Measurements from ENCODE around the gene USP36. TPM values are rescaled to one million over a fixed set of nuclear protein-coding genes. Genes with fewer than 3 reads are reported as not detected.
"Not testable (repeated sequence)": the region's sequence is repeated elsewhere in the genome, so short reads cannot be mapped to it uniquely, and the experiment has no call there.

USP36 gene
- total RNA-seq, 1 experiment from 2014 or later = 74.0 TPM

DNA sequence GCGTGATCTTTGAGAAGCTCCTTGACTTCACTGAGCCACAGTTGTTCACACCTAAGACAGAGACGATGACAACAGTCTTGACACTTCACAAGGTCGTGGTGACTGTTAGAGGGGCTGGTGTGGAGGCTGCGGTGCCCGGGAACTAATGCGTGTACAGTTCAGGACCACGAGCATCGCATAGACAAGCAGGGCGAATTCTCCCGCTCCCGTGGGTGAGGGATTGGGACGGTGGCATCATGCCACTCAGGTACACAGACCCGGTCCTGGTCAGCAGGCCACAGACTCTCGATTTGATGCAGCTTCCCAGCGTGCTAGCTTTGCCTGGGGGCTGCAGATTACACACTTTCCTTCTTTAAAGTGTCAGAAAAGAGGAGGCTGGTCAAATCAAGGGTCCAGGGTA lies 37.6 kb upstream of the USP36 start:
- ChIA-PET CTCF (interaction anchor here (0.6 to 2.5 kb wide), 2 partner anchors 12 to 26 kb away, joined by 3 to 13 read pairs; no protein-coding TSS in a partner anchor), POLR2A (no interaction called here)
- DNase-seq (ENCODE audit: low spot score) (no peak), ATAC-seq (no peak)
- 0 out of 2 replicates have a peak, but pooled peaks cover 4% of the 10 kb centered on the region for H3K36me3 Mint-ChIP-seq
- no peaks in the 10 kb centered on the region for H3K9me3 Mint-ChIP-seq
- H3K4me1 Mint-ChIP-seq = peaks cover 18% of the 10 kb centered on the region
- H3K27me3 Mint-ChIP-seq (ENCODE audit: low read depth) = no peaks in the 10 kb centered on the region
- TF ChIP-seq, protein P1, sequence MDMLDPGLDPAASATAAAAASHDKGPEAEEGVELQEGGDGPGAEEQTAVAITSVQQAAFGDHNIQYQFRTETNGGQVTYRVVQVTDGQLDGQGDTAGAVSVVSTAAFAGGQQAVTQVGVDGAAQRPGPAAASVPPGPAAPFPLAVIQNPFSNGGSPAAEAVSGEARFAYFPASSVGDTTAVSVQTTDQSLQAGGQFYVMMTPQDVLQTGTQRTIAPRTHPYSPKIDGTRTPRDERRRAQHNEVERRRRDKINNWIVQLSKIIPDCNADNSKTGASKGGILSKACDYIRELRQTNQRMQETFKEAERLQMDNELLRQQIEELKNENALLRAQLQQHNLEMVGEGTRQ (CRISPR knock-in tag; IDR thresholded peaks at IDR 0.05) = no peak
- TF ChIP-seq, protein P2, sequence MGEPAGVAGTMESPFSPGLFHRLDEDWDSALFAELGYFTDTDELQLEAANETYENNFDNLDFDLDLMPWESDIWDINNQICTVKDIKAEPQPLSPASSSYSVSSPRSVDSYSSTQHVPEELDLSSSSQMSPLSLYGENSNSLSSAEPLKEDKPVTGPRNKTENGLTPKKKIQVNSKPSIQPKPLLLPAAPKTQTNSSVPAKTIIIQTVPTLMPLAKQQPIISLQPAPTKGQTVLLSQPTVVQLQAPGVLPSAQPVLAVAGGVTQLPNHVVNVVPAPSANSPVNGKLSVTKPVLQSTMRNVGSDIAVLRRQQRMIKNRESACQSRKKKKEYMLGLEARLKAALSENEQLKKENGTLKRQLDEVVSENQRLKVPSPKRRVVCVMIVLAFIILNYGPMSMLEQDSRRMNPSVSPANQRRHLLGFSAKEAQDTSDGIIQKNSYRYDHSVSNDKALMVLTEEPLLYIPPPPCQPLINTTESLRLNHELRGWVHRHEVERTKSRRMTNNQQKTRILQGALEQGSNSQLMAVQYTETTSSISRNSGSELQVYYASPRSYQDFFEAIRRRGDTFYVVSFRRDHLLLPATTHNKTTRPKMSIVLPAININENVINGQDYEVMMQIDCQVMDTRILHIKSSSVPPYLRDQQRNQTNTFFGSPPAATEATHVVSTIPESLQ (CRISPR knock-in tag; IDR thresholded peaks at IDR 0.05) = no peak
- TF ChIP-seq ZNF121 (CRISPR knock-in tag; IDR thresholded peaks at IDR 0.05) (no peak), ZNF423 (CRISPR knock-in tag; IDR thresholded peaks at IDR 0.05) (no peak), PRRX2 (CRISPR knock-in tag; IDR thresholded peaks at IDR 0.05) (no peak), MXD4 (CRISPR knock-in tag; IDR thresholded peaks at IDR 0.05; ENCODE audit: borderline replicate concordance) (no peak), NR1H2 (CRISPR knock-in tag; IDR thresholded peaks at IDR 0.05) (no peak), RELA (CRISPR knock-in tag; IDR thresholded peaks at IDR 0.05; ENCODE audit: borderline replicate concordance) (no peak), TEAD4 (CRISPR knock-in tag; IDR thresholded peaks at IDR 0.05) (no peak), TEAD1 (CRISPR knock-in tag; IDR thresholded peaks at IDR 0.05) (no peak), ZNF219 (CRISPR knock-in tag; IDR thresholded peaks at IDR 0.05; ENCODE audit: borderline replicate concordance) (no peak)
- TF ChIP-seq, protein P3, sequence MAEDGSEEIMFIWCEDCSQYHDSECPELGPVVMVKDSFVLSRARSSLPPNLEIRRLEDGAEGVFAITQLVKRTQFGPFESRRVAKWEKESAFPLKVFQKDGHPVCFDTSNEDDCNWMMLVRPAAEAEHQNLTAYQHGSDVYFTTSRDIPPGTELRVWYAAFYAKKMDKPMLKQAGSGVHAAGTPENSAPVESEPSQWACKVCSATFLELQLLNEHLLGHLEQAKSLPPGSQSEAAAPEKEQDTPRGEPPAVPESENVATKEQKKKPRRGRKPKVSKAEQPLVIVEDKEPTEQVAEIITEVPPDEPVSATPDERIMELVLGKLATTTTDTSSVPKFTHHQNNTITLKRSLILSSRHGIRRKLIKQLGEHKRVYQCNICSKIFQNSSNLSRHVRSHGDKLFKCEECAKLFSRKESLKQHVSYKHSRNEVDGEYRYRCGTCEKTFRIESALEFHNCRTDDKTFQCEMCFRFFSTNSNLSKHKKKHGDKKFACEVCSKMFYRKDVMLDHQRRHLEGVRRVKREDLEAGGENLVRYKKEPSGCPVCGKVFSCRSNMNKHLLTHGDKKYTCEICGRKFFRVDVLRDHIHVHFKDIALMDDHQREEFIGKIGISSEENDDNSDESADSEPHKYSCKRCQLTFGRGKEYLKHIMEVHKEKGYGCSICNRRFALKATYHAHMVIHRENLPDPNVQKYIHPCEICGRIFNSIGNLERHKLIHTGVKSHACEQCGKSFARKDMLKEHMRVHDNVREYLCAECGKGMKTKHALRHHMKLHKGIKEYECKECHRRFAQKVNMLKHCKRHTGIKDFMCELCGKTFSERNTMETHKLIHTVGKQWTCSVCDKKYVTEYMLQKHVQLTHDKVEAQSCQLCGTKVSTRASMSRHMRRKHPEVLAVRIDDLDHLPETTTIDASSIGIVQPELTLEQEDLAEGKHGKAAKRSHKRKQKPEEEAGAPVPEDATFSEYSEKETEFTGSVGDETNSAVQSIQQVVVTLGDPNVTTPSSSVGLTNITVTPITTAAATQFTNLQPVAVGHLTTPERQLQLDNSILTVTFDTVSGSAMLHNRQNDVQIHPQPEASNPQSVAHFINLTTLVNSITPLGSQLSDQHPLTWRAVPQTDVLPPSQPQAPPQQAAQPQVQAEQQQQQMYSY (CRISPR knock-in tag; IDR thresholded peaks at IDR 0.05) = no peak
- TF ChIP-seq, protein P4, sequence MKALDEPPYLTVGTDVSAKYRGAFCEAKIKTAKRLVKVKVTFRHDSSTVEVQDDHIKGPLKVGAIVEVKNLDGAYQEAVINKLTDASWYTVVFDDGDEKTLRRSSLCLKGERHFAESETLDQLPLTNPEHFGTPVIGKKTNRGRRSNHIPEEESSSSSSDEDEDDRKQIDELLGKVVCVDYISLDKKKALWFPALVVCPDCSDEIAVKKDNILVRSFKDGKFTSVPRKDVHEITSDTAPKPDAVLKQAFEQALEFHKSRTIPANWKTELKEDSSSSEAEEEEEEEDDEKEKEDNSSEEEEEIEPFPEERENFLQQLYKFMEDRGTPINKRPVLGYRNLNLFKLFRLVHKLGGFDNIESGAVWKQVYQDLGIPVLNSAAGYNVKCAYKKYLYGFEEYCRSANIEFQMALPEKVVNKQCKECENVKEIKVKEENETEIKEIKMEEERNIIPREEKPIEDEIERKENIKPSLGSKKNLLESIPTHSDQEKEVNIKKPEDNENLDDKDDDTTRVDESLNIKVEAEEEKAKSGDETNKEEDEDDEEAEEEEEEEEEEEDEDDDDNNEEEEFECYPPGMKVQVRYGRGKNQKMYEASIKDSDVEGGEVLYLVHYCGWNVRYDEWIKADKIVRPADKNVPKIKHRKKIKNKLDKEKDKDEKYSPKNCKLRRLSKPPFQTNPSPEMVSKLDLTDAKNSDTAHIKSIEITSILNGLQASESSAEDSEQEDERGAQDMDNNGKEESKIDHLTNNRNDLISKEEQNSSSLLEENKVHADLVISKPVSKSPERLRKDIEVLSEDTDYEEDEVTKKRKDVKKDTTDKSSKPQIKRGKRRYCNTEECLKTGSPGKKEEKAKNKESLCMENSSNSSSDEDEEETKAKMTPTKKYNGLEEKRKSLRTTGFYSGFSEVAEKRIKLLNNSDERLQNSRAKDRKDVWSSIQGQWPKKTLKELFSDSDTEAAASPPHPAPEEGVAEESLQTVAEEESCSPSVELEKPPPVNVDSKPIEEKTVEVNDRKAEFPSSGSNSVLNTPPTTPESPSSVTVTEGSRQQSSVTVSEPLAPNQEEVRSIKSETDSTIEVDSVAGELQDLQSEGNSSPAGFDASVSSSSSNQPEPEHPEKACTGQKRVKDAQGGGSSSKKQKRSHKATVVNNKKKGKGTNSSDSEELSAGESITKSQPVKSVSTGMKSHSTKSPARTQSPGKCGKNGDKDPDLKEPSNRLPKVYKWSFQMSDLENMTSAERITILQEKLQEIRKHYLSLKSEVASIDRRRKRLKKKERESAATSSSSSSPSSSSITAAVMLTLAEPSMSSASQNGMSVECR (CRISPR knock-in tag; IDR thresholded peaks at IDR 0.05; ENCODE audit: borderline replicate concordance) = no peak
- TF ChIP-seq, protein P5, sequence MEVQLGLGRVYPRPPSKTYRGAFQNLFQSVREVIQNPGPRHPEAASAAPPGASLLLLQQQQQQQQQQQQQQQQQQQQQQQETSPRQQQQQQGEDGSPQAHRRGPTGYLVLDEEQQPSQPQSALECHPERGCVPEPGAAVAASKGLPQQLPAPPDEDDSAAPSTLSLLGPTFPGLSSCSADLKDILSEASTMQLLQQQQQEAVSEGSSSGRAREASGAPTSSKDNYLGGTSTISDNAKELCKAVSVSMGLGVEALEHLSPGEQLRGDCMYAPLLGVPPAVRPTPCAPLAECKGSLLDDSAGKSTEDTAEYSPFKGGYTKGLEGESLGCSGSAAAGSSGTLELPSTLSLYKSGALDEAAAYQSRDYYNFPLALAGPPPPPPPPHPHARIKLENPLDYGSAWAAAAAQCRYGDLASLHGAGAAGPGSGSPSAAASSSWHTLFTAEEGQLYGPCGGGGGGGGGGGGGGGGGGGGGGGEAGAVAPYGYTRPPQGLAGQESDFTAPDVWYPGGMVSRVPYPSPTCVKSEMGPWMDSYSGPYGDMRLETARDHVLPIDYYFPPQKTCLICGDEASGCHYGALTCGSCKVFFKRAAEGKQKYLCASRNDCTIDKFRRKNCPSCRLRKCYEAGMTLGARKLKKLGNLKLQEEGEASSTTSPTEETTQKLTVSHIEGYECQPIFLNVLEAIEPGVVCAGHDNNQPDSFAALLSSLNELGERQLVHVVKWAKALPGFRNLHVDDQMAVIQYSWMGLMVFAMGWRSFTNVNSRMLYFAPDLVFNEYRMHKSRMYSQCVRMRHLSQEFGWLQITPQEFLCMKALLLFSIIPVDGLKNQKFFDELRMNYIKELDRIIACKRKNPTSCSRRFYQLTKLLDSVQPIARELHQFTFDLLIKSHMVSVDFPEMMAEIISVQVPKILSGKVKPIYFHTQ (CRISPR knock-in tag; IDR thresholded peaks at IDR 0.05) = no peak
- TF ChIP-seq, protein P6, sequence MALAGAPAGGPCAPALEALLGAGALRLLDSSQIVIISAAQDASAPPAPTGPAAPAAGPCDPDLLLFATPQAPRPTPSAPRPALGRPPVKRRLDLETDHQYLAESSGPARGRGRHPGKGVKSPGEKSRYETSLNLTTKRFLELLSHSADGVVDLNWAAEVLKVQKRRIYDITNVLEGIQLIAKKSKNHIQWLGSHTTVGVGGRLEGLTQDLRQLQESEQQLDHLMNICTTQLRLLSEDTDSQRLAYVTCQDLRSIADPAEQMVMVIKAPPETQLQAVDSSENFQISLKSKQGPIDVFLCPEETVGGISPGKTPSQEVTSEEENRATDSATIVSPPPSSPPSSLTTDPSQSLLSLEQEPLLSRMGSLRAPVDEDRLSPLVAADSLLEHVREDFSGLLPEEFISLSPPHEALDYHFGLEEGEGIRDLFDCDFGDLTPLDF (CRISPR knock-in tag; IDR thresholded peaks at IDR 0.05) = no peak
- no peak overlapping the region for H3K4me3 Mint-ChIP-seq
- H3K27ac Mint-ChIP-seq = peak overlapping the region; percentile 74; the same call in 1 of the 2 replicates

DNA sequence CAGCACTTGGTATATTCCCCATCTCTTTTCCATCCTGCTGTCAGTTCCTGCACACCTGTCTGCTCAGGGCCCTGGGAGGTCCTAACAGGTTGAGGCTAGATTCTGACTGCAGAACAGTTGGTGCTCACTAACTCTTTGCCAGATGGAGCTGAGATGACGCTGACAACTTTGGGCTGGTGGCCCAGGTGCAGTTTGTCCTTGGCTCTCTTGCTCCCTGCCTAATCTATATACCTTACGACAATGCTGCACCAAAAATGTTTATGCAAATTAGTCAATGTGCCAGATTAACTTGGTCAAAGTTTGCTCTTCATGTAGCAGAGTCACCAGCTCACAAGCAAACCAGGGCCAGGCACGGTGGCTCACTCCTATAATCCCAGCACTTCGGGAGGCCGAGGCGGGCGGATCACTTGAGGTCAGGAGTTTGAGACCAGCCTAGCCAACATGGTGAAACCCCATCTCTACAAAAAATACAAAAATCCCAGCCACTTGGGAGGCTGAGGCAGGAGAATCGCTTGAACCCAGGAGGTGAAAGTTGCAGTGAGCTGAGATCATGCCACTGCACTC lies 36.4 kb upstream of the USP36 start:
- Mint-ChIP-seq H3K4me1 (peaks cover 13% of the 10 kb centered on the region), H3K27ac (peak overlapping the region; percentile 43)
- H3K36me3 Mint-ChIP-seq; H3K4me3 Mint-ChIP-seq; POLR2A ChIA-PET; H3K27me3 Mint-ChIP-seq (ENCODE audit: low read depth); ATAC-seq; H3K9me3 Mint-ChIP-seq; DNase-seq (ENCODE audit: low spot score): not testable (repeated sequence)
- CTCF ChIA-PET = interaction anchor here (2.5 kb wide), 1 partner anchor 11 kb away, joined by 13 read pairs; no protein-coding TSS in a partner anchor
